GM19193 (cell line): Measurements from ENCODE around the gene ZNF248.

Source experiments
- POLR2A ChIP-seq: IDR thresholded peaks from 4 replicates; pipeline ENCODE4 v1.6.1; 2011; ENCODE audit not compliant: insufficient read depth, insufficient read length; ENCODE audit errors: extremely low read depth

Gene ZNF248

GRCh38 chr10:37855636-37856035 lies 1.8 kb downstream of the ZNF248 start:
- no peak for TF ChIP-seq POLR2A

- no peak for TF ChIP-seq POLR2A
Measured at GRCh38 chr10:37854626-37855025, 2.8 kb downstream of the ZNF248 start.

- no peak for TF ChIP-seq POLR2A
Measured at GRCh38 chr10:37844644-37845043, 12.8 kb downstream of the ZNF248 start.

GRCh38 chr10:37839243-37839642 lies 18.2 kb downstream of the ZNF248 start:
- no peak for TF ChIP-seq POLR2A

- no peak for TF ChIP-seq POLR2A
Measured at GRCh38 chr10:37831495-37832333, 25.7 kb downstream of the ZNF248 start.

- no peak for TF ChIP-seq POLR2A
Measured at GRCh38 chr10:37826806-37827205, 30.6 kb downstream of the ZNF248 start.

GRCh38 chr10:37821237-37821636 lies 36.2 kb downstream of the ZNF248 start:
- TF ChIP-seq POLR2A, result no peak

GRCh38 chr10:37819797-37820196 lies 37.6 kb downstream of the ZNF248 start:
- TF ChIP-seq POLR2A, result no peak

- TF ChIP-seq POLR2A, result no peak
Measured at GRCh38 chr10:37816290-37816689, 41.1 kb downstream of the ZNF248 start.

GRCh38 chr10:37813763-37814162 lies 43.6 kb downstream of the ZNF248 start:
- no peak for TF ChIP-seq POLR2A

- TF ChIP-seq POLR2A, result no peak
Measured at GRCh38 chr10:37812290-37812689, 45.1 kb downstream of the ZNF248 start.

- TF ChIP-seq POLR2A, result no peak
Measured at GRCh38 chr10:37803269-37803668, 54.1 kb downstream of the ZNF248 start.

- no peak for TF ChIP-seq POLR2A
Measured at GRCh38 chr10:37801557-37801956, 55.9 kb downstream of the ZNF248 start.

GRCh38 chr10:37794305-37794976 lies 63.0 kb downstream of the ZNF248 start:
- TF ChIP-seq POLR2A, result no peak

GRCh38 chr10:37789590-37789989 lies 67.8 kb downstream of the ZNF248 start:
- no peak for TF ChIP-seq POLR2A

- TF ChIP-seq POLR2A, result no peak
Measured at GRCh38 chr10:37784678-37785077, 72.7 kb downstream of the ZNF248 start.

- TF ChIP-seq POLR2A, result no peak
Measured at GRCh38 chr10:37780536-37780935, 76.9 kb downstream of the ZNF248 start.

- no peak for TF ChIP-seq POLR2A
Measured at GRCh38 chr10:37777056-37777455, 80.4 kb downstream of the ZNF248 start.
